ENCODE measurements around the gene PLXNB1.
A peak's percentile ranks its signal among the peaks of the same experiment; 100 is the strongest.
"Not testable (repeated sequence)": the region's sequence is repeated elsewhere in the genome, so short reads cannot be mapped to it uniquely, and the experiment has no call there.

The PLXNB1 gene

DNA sequence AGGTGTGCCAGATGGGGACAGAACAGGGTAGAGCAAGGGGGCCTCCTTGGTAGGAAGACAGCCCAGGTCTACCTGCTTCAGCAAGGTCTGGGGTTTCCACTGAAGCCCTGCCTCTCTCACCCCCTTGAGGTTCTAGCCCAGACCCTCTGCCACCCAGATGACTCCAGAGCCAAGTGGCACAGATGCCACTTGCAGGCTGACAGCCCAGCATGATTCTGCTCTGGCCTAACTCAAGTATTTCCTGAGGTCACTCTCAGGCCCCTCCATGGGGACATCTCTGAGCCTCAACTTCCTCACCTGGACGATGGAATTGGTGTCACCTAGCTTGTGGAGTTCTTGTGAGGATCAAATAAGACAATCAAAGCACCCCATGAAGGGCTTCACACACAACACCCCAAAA is 23.9 kb downstream of the PLXNB1 start:
- no peak for DNase-seq (ENCODE audit: low spot score)

DNA sequence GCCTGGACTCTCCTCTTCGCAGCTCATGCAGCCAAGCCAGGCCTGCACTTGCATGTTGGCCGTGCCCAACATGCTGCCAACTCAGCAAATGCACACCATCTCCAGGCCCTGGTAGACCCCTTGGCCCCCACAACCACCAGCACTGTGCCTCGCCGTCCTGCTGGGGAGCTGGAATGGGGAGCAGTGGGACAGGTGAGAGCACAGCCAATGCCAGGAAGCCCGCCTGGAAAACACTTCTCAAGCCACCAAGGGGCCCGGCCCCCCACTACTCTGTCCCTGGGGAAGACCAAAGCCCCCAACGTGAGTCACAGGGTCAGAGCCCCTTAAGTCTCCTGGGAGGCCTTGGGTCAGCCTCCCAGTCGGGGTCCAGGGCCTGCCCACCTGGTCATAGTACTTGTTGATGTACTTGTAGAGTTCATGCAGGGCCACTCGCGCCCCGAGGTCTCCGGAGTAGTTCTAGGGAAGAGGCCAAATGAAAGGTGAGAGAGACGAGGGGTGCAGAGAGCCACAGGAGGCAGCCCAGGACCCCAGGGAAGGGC is 24.5 kb downstream of the PLXNB1 start:
- DNase-seq (ENCODE audit: low spot score): no peak

DNA sequence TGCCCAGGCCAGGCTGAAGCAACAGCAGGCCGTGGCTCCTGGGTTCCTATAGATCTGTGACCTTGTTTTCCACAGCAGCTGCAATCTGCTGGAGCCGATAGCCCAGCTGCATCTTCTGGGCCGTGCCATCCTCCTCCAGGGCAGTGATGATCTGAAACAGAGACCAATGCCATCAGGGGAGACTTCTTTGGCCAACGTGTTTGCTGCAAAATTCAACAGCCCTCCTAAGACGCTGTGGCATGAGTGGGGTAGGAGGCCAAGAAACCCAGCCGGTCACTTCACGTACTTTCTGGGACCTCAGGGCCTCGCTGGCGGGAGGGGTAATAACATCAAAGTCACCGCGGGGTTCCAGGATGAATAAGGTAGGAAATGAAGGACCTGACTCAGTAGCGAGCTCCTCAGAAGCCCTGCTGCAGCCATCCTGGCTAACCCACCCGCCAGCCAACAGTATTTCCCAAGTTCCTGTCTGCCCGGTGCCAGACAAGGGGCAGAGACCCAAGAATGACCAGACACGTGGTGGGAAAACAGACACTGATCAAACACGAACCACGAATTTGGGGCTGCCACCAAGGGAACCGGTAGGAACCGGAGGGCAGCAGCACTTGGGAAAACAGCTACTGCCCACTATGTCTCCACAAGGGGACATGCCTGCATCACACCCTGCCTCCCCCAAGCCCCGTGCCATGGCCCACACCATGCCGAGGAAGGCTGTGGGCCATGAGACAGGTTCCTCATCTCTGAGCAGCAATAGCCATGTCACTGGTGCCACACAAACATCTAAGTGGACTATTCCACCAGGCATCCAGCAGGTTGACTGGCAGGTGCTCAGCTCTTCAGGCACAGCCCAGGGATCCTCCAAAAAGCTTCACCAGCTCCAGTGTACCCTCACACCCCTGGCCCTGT is 25.2 kb downstream of the PLXNB1 start:
- no peak for DNase-seq (ENCODE audit: low spot score)

DNA sequence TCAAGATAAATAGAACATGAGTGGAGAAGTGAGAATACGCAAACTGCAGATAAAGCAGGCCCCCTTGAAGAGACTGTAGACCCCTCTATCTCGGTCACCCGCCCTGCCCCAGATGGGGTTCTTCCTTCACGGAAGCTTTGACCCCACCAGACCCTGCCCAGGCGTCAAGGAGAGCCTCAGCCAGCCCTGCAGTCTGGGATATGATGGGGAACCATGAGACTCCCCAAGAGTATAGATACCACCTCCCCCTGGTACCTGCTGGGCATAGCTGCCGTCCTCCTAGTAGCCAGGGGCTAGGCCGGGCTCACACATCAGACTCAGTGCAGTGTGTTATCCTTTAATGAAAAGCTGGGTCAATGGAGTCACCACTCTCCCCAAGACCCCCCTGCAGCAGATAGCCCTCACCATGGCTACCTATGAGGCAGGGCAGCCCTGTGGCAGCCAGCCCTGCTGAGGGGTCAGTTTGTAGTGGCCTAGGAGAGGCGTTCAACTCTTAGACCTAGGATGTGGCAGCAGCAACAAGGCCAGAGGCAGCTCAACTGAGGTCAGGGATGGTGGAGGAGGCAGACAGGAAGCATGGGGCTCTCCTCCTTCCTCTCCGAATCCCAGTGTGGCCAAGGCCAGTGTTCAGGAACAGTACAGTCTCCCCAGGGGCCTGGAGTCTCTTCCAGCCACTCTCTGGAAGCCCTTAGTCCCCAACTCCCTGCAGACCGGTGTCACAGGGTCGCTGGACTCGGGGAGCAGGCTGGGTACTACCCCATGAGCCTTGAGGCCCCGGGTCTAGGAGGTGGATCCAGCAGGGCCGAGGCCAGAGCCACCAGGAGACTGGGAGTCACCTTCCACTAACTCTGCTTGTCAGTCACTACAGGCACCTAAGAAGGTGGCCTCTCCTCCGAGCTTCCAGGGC is 26.1 kb downstream of the PLXNB1 start:
- no peak for DNase-seq (ENCODE audit: low spot score)

DNA sequence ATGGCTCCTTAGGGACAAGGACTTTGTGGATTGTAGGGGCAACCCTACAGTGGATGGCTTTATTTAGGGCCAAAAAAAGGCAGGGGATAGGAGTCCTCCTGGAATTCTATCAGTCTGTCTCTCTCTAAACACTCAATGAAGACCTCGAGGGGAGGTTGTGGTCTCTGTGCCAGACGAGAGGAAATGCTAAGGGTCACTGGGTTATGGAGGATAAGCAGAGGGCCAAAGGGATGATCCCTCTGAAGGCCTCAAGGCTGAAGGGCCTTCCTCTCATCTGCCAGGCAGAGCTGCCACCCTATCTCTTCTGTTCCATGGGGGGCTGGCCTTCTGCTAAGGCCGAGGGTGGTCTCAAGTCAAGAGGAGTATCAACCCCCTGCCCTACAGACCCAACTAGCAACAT is 27.0 kb downstream of the PLXNB1 start:
- DNase-seq (ENCODE audit: low spot score): no peak

DNA sequence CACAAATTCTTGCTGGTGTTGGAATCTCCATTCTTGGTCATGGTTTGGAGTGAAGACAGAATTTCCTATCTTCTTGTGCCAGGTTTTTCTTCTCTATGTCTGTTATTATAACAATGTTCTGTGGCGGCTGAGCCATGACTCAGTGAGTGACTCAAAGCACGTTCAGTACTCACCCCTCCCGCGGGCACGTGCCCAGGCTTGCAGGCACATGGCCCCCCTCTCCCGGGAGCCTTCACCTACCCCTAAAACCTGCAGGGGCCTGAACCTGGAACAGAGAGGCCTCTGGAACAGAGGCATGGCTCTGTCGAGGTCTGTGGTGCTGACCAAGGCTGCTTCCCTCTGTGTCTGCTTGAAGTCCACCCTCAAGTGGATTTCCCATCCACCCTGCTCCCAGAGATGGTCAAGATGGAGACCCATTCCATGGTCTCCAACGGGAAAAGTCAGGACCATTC is 27.6 kb downstream of the PLXNB1 start:
- no peak for DNase-seq (ENCODE audit: low spot score)

DNA sequence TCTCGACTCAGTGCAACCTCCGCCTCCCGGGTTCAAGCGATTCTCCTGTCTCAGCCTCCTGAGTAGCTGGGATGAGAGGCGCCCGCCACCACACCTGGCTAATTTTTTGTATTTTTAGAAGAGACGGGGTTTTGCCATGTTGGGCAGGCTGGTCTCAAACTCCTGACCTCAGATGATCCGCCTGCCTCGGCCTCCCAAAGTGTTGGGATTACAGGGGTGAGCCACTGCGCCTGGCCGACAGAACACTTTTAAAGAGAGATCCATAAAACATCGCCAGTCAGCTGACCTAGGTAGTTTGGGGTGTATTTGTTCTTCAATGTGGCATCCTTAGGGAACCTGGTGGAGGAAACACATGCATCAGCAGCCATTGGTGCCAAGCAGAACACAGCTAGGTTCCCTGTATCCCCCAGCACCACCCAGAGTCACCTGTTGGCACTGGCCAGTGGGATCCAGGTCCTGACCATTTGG is 28.4 kb downstream of the PLXNB1 start:
- DNase-seq (ENCODE audit: low spot score): not testable (repeated sequence)

DNA sequence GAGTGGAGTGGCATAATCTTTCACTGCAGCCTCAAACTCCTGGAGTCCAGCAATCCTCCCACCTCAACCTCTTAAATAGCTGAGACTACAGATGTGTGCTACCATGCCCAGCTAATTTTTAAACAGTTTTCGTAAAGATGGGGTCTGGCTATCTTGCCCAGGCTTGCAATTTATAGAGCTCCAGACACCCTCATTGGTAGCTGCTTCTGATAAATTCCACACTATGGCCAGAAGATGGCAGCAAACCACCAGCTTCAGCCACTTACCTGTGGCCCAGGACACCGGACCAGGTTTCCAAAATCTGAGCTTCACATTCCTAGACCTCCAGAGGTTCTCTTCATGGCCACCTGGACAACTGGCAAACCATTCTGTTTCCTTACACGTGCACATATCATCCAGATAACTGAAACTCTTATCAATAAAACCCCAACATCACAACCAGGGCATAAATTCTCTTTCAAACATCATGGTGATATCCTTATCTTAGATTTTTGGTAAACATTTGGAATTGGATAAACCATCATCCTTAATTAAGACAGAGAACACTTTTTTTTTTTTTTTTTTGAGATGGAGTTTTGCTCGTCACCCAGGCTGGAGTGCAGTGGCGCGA is 29.0 kb downstream of the PLXNB1 start:
- DNase-seq (ENCODE audit: low spot score): peak; percentile 48

DNA sequence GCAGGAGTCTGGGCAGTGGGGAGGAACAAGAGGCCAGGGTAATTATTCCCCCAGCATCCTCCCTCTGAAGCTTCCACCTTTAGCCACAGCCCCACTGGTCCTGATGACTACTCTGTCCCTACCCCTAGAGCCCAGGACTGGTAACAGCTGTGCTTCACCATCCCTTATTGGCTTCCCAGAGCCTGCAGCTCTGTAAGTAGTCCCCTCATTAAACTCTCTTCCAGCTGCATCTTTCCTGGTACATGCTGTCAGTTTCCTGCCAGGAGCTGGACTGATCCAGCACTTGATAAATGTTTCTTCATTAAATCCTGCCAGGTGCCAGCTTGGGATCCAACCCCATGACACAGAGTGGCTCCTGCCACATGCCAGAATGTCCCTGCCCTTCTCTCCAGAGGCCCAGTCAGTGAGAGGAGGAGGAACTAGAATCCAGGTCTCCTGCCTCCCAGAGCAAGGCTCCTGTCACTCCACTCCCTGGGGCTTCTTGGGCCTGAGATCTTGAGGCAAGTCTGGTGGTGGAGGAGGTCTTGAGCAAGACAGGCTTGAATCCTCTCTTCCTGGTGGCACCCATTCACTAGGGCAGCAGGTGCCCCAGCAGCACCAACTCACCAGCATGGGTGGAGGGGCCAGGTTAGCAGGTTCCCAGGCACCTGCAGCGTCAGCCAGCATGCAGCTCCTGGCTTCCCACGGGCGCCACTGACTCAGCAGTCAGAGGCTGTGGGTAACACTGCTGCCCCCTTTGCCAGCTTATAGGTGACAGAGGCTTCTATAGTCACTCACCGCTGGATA is 30.3 kb downstream of the PLXNB1 start:
- DNase-seq (ENCODE audit: low spot score): no peak

DNA sequence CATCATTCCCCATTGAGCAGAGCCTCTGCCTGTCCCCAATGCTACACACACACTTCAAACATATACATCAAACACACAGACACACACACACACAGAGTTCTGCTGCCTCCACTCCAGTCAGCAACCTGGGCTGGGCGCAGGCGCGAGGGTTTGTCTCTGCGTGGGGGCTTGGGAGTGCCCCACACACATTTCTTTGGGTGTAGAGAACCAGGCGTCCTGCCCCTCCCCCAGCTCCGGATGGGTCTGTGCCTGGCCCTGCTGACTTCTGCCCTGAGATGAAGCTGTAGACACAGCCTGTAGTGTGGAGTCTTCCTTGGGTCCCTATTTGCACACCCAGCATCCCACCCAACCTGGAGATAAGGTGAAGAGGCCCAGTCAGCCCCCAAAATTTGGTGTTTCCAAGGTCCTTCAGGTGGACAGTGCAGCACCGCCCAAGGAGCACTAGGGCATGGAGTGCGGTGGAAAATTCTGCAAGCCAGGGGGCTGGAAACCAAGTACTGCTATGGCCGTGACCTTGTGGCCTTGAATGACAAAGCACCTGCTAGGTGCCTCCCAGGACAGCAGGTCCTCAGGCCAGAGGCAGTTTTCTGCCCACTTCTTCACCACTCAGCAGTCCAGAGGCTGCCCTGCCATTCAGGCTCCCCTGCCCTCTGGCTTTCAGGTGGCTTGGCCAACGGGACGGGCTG is 31.0 kb downstream of the PLXNB1 start:
- no peak for DNase-seq (ENCODE audit: low spot score)

DNA sequence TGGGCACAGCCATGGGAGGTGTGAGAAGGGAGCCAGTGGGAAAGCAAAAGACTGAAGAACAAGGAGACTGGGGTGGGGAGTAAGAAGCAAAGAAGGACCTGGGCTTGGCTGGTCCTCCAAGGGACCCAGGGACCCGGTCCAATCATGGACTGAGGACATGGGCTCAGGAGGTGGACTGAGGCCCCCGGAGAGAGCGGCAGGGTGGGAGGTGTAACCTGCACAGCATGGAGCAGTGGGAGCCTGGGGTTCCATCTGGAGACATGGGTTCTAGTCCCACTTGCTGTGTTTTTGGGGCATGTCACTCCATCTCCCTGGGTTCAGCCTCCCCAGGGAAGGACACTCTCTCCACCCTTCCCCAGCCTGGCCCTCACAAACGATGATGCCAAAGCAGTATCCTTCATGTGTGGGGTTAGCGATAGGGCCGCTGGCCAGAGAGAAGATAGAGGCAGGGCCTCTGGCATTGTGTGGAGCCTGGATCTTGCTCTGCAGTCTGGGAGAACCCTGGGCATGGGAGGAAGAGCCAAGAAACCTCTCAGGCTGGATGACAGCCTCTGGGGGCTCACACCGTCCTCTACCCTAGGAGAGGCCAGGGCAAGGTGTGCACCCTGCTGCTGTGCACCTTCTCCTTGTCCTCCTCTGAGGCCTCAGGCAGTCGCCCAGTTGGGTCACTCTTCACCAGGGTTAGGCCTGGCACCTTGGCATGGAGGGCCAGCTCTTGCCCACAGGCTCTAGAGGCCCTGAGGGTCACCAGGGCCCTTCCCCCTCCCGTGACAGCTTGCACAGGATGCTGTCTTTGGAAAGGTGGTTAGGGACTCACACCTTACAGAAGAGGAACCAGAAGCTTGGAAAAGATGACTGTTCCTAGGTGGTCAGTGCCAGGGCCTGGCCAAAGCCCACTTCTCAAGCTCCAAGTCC is 31.9 kb downstream of the PLXNB1 start:
- DNase-seq (ENCODE audit: low spot score): no peak

DNA sequence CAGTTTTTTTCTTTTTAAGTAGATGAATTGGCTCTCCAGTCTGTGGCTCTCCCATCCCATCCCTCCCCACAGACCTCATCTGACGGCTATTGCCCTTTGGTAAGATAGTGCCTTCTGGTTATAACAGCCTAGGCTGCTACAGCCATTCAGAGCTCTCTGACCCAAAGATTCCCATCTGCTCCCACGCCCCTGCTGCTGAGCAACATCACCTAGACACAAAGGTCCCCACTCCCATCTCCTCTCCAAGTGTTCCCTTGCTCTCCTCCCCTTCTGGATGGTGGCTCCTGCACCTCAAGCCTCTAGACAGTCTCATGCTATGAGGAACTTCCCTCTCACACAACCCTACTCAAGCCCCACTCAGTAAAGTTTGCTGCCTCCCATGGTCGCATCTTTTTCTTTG is 34.2 kb downstream of the PLXNB1 start:
- DNase-seq (ENCODE audit: low spot score): no peak

DNA sequence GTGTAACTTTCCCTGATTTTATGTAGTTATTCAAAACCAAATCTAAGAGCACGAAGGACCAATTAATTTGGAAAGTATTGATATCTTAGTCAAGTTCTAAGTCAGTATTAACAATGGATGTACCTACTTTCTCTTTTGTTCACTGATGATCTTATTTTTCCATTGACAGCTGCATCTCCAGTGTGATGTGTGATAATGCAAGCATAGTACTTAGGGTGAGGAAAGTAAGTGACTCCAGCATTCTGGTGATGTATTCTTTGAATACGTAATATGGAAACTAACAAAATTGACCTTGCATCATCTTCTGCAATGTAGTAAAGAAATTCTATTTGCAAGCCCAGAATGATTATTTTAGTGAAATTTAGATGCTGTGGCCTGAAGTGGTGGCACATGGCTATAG is 35.5 kb downstream of the PLXNB1 start:
- DNase-seq (ENCODE audit: low spot score): no peak

DNA sequence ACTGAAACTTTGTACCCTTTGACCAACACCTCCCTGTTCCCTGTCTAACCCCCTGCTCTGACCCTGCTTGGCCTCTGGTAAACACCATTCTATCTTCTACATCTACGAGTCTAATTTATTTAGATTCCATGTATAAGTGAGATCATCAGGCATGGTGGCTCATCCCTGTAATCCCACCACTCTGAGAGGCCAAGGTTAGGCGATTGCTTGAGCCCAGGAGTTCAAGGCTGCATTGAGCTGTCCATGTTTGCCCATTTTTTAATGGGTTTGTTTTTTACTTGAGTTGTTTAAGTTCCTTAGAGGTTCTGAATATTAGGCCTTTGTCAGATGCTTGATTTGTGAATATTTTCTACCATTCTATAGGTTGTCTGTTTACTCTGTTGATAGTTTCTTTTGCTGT is 40.9 kb downstream of the PLXNB1 start:
- DNase-seq (ENCODE audit: low spot score): no peak

DNA sequence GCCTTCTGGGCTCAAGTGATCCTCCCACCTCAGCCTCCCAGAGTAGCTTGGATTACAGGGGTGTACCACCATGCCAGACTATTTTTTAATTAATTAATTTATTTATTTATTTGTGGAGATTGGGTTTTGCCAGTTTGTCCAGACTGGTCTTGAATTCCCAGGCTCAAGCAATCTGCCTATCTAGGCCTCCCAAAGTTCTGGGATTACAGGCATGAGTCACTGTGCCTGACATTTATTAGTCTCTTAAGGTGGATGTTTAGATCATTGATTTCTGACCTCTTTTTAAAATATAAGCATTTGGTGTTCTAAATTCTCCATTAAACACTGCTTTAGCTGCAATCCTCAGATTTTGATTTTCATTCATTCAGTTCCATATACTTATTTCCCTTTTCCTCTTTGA is 42.3 kb downstream of the PLXNB1 start:
- no peak for DNase-seq (ENCODE audit: low spot score)

DNA sequence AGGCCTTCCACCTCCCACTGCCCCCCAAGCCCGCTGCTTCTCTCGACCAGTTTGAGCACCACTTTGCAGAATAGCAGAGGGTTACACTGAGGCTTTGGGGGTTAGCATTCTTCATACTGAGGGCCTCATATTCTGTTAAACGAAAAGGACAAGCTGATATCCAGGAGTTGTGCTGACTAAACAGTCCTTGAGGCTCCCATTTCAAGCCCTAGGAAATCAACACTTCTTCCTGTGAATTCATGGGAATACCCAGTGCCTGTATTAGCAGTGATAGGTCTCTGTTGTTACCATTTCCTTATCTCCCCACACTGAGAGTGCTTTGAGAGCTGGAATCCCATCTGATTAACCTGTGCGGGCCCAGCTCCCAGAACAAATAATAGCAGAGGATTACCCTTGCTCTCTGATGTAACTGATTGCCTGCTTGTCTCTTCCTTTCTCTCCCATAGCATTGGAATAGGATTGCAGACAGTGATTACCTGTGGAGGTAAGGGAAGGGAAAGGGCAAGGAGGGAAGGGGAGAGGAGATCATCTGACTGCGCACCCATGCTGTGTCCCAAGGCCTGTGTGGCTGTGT is 56.9 kb downstream of the PLXNB1 start:
- DNase-seq (ENCODE audit: low spot score): no peak

DNA sequence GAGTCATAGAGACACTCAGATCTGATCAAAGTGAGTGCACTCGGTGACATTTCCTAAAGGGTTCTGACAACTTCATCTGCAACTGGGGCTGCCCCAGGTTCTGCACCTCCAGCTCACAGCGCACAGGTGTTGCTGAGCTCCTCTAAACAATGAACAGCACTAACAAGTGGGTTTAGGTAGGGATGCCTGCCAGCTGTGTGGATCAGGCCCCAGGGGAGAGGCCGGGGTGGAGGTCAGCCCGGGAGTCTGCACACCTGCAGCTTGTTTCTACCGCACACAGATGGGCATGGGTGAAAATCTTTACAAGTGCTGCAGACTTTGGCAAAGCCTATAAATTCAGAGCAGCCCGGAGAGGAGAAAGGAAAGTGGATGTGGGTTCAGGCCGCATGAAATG is 57.5 kb downstream of the PLXNB1 start:
- DNase-seq (ENCODE audit: low spot score): no peak

DNA sequence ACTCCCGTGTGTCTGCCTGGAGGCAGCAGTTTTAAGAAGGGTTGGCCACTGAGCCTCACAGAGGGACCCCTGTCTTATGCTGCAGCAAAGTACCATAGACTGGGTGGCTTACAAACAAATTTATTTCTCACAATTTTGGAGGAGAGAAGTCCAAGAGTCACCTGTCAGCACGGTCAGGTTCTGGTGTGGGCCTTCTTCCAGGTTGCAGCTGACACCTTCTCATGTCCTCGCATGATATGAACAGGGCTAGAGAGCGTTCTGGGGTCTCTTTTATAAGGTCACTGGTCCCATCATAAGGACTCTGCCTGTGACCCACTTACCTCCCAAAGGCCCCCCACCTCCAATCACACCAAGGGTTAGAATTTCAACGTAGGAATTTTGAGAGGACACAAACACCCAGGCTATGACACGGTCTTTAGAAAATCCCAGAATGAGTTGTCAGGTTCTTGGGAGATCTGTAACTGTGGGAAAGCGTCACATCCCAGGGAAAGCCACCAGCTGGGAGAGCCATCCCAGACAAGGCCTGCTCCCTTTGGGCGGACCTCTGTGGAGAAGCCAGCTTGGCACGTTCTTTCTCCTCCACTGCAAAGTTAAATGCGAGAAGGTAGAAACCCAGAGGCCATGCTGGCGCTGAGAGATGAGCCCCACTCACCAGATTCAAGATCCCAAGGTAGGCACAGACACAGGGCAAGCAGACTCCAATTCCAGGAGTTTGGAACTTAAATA is 58.1 kb downstream of the PLXNB1 start, which contains the start of gene FBXW12:
Gene FBXW12 (plus strand): TSS at position 569 of the 726 bp plus-strand sequence. CDS start 549 bp downstream, outside the sequence.
- no peak for DNase-seq (ENCODE audit: low spot score)

Data from SK-N-DZ (cell line).